Keratinocyte (primary cell): ENCODE measurements around the gene SIX1. TPM values are rescaled to one million over a fixed set of nuclear protein-coding genes. Genes with fewer than 3 reads are reported as not detected.

ENCODE experiments used
- DNase-seq: peaks from one replicate; pipeline ENCODE4 v3.0.0-alpha.2; 2011; ENCODE audit warnings: low read depth, missing footprints, low spot score
- FAIRE-seq: peaks from 2 replicates; lab custom pipeline; 2011; peaks lifted over from hg19 to GRCh38; lab: Jason Lieb, UNC
- H2AFZ ChIP-seq: 2 replicates; pipeline ENCODE4 v1.6.0; 2012; ENCODE audit warnings: low read length, control low read depth, inconsistent platforms; ENCODE audit not compliant: control insufficient read depth
- H3K27ac ChIP-seq: 2 replicates; pipeline ENCODE4 v1.5.1; 2011; ENCODE audit warnings: low read length; ENCODE audit not compliant: control insufficient read depth, insufficient read depth
- H3K27me3 ChIP-seq: 3 replicates; pipeline ENCODE4 v1.6.0; 2011; ENCODE audit warnings: low read length; ENCODE audit not compliant: control insufficient read depth, insufficient read depth; ENCODE audit errors: extremely low read depth
- H3K36me3 ChIP-seq, 2 experiments: 2 replicates in 1 of 2; 3 replicates in 1 of 2; pipeline ENCODE4 v1.5.1; 2011; ENCODE audit warnings: low read length in 2 of 2, mild to moderate bottlenecking in 1 of 2; ENCODE audit not compliant: control insufficient read depth in 2 of 2, insufficient read depth in 2 of 2; ENCODE audit errors: extremely low read depth in 1 of 2
- H3K4me1 ChIP-seq: 3 replicates; pipeline ENCODE4 v1.5.1; 2011; ENCODE audit warnings: low read length; ENCODE audit not compliant: control insufficient read depth, insufficient read depth; ENCODE audit errors: extremely low read depth
- H3K4me2 ChIP-seq: 3 replicates; pipeline ENCODE4 v1.6.0; 2011; ENCODE audit warnings: low read depth, low read length; ENCODE audit not compliant: control insufficient read depth, insufficient read depth; ENCODE audit errors: extremely low read depth
- H3K4me3 ChIP-seq, 3 experiments: fragments of 200-600 bp in 1 of 3; sonication (generic) in 1 of 3; 2 replicates in 2 of 3; 3 replicates in 1 of 3; pipeline ENCODE4 v1.5.1; 2011 to 2016; ENCODE audit warnings: low read length in 3 of 3, mild to moderate bottlenecking in 3 of 3, control low read depth in 2 of 3, inconsistent platforms in 1 of 3, low read depth in 1 of 3, mixed read lengths in 1 of 3, mixed run types in 1 of 3, moderate library complexity in 1 of 3; ENCODE audit not compliant: control insufficient read depth in 2 of 3, insufficient read depth in 2 of 3; ENCODE audit errors: extremely low read depth in 1 of 3
- H3K79me2 ChIP-seq: 2 replicates; pipeline ENCODE4 v1.6.0; 2012; ENCODE audit warnings: low read length; ENCODE audit not compliant: control insufficient read depth, insufficient read depth
- H3K9ac ChIP-seq: 3 replicates; pipeline ENCODE4 v1.6.0; 2011; ENCODE audit warnings: low read length; ENCODE audit not compliant: control insufficient read depth, insufficient read depth; ENCODE audit errors: extremely low read depth
- H3K9me1 ChIP-seq: 3 replicates; pipeline ENCODE4 v1.6.0; 2011; ENCODE audit warnings: low read length; ENCODE audit not compliant: control insufficient read depth, insufficient read depth; ENCODE audit errors: extremely low read depth
- H3K9me3 ChIP-seq: 2 replicates; pipeline ENCODE4 v1.5.1; 2012; ENCODE audit warnings: low read depth, low read length; ENCODE audit not compliant: control insufficient read depth
- H4K20me1 ChIP-seq: 3 replicates; pipeline ENCODE4 v1.6.0; 2011; ENCODE audit warnings: low read length; ENCODE audit not compliant: control insufficient read depth, insufficient read depth; ENCODE audit errors: extremely low read depth
- EZH2 ChIP-seq: IDR thresholded peaks from one replicate; pipeline ENCODE4 v1.6.1; 2012; ENCODE audit warnings: inconsistent platforms, mild to moderate bottlenecking, low read length, moderate library complexity
- dilution Hi-C: fragments of 300-500 bp; cut with MboI; formaldehyde crosslinking; loops from one replicate; pipeline ENCODE4 v1.7.0; 2020; ENCODE audit warnings: low sequenced_read_pairs; ENCODE audit not compliant: extremely low pct_ligation_motif_present
- polyA plus RNA-seq, 5 experiments: library from polyadenylated mRNA; depleted of rRNA in 3 of 5; stranded (reverse) in 3 of 5; stranded (forward) in 1 of 5; unstranded in 1 of 5; fragments of >200 nt; gene quantifications; 1 replicate in 1 of 5; 2 replicates in 3 of 5; 3 replicates in 1 of 5; pipeline versions ENCODE4 v1.2.1 to v1.2.3, GENCODE V29; 2011 to 2012; ENCODE audit warnings: missing spikeins in 2 of 5, low read depth in 1 of 5, low replicate concordance in 1 of 5
- TF ChIP-seq, protein P1 (sequence below), 3 experiments: IDR thresholded peaks in 1 of 3; conservative IDR thresholded peaks in 1 of 3; optimal IDR thresholded peaks in 1 of 3; 2 replicates in 2 of 3; 3 replicates in 1 of 3; pipeline versions ENCODE3 to v1.5.1; 2011; ENCODE audit warnings: low read length in 3 of 3, mild to moderate bottlenecking in 3 of 3, moderate library complexity in 2 of 3, control low read depth in 1 of 3, inconsistent platforms in 1 of 3; ENCODE audit not compliant: insufficient read depth in 2 of 3; ENCODE audit errors: extremely low read depth in 1 of 3

Gene SIX1
- polyA plus RNA-seq, 1 donor (not counting 4 experiments of a cell fraction or from before 2014, with no cell fraction given) = 0.04 TPM

DNA sequence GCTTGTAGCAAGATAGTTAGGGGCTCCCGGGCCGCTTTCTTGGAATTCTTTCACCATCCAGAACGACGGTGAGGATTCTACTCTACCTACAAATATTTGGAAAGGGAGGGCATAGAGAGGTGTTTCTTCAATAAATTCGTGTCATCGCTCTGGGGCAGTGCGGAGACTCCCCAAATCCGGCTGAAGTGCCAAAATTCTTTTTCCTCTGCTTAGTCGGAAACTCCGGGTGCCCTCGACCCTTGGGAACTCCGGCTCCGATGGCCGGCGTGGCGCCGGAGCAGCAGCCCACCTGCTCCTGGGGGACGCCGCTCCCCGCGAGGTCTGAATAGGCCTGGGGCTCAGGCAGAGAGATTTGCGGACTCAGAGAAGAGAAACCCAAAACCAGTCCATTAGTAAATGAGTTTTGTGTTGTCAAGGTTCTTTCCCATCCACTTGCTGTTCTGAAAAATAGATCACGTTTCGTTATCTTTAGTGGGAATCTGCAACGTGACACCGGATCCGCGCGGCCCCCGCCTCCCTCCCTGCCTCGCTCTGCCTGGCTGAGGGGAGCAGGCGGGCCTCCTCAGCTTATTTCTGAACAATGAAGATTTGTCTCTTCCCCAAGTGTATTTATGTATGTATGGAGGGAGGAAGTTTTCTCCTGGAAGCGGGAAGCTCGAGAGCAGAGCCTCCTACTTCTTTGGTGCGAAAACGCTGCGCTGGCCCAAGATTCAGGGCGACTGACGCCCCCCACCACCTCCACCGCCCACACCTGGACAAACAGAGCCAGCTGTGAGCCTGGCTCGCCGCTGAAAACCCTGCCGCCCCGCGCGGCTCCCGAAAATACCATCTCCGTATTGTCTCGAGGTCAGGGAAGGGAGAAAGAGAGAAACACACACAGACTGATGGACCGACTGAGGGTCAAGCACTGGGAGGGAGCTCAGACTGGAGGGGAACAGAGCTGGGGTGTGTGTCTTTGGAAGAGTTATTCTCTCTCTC lies 3.7 kb upstream of the SIX1 start:
- H3K4me3 ChIP-seq = no peak overlapping the region
- TF ChIP-seq EZH2 = peak; percentile 87
- TF ChIP-seq, protein P1, sequence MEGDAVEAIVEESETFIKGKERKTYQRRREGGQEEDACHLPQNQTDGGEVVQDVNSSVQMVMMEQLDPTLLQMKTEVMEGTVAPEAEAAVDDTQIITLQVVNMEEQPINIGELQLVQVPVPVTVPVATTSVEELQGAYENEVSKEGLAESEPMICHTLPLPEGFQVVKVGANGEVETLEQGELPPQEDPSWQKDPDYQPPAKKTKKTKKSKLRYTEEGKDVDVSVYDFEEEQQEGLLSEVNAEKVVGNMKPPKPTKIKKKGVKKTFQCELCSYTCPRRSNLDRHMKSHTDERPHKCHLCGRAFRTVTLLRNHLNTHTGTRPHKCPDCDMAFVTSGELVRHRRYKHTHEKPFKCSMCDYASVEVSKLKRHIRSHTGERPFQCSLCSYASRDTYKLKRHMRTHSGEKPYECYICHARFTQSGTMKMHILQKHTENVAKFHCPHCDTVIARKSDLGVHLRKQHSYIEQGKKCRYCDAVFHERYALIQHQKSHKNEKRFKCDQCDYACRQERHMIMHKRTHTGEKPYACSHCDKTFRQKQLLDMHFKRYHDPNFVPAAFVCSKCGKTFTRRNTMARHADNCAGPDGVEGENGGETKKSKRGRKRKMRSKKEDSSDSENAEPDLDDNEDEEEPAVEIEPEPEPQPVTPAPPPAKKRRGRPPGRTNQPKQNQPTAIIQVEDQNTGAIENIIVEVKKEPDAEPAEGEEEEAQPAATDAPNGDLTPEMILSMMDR (optimal IDR thresholded peaks at IDR 0.05 in 1 of 3, IDR thresholded peaks at IDR 0.05 in 1 of 3, conservative IDR thresholded peaks at IDR 0.05 in 1 of 3; ENCODE audit: extremely low read depth in 1 of 3, insufficient read depth in 2 of 3, low read length in 3 of 3) = no peak
- peaks cover 96% of the 10 kb centered on the region for H3K27me3 ChIP-seq
- FAIRE-seq (no peak), DNase-seq (no peak)
- H2AFZ ChIP-seq = no peak overlapping the region
- H3K27ac ChIP-seq = no peak overlapping the region
- H3K36me3 ChIP-seq = no peaks in the 10 kb centered on the region
- H3K4me2 ChIP-seq = no peak overlapping the region
- peaks cover 3% of the 10 kb centered on the region for H4K20me1 ChIP-seq
- H3K79me2 ChIP-seq = no peaks in the 10 kb centered on the region
- dilution Hi-C loops = no loop called here
- peaks cover 15% of the 10 kb centered on the region for H3K4me1 ChIP-seq
- H3K9me3 ChIP-seq = no peaks in the 10 kb centered on the region
- no peaks in the 10 kb centered on the region for H3K9me1 ChIP-seq
- no peak overlapping the region for H3K9ac ChIP-seq

DNA sequence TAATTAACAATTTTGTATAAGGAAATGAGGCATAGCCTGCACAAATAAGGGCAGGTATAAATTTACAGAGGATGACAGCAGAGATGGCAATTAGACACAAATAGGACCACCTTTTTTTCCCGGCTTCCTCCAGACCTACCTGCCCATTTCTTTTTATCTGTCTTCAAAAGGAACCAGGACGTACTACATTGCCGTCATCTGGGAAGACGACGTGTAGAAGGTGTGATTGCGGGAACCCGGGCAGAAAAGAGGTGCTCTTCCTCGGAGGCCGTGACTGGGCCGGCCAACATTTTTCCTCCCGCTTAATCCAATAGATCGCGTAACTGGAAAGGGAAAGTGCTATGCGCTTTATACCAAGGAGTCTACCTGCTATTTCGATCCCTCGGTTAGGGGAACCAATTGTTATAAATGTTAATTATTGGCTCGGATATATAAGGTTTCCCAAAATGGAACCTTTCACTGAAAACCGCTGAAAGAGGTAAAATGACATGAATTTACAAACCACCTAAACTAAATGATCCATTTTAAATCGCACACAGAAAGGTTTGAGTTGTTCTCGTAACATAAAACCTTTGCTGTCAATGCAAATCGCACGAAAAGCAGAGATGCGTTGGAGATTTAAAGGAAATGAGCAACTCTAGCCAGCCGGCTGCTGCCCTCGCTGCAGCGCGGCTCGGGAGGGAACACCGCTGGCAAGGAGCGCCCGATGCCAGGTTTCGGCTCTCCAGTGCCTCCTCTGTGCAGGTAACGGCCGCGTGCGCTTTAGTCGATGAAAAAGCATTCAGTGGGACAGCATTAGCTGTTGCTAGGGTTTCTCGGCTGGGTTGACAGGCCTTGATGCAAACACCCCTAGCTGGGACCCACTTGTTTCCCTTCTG lies 2.8 kb upstream of the SIX1 start:
- Histone ChIP-seq H3K4me2 (peak overlapping the region; percentile 22), H3K79me2 (no peaks in the 10 kb centered on the region), H4K20me1 (peaks cover 3% of the 10 kb centered on the region), H3K27ac (no peak overlapping the region), H3K9ac (no peak overlapping the region), H3K9me1 (no peaks in the 10 kb centered on the region), H3K9me3 (no peaks in the 10 kb centered on the region), H2AFZ (no peak overlapping the region), H3K4me3 (no peak overlapping the region), H3K4me1 (peaks cover 17% of the 10 kb centered on the region), H3K36me3 (no peaks in the 10 kb centered on the region), H3K27me3 (peaks cover 99% of the 10 kb centered on the region)
- no peak for DNase-seq
- no peak for FAIRE-seq
- dilution Hi-C loops = no loop called here
- TF ChIP-seq EZH2 = peak; percentile 39
- TF ChIP-seq, protein P1 (optimal IDR thresholded peaks at IDR 0.05 in 1 of 3, IDR thresholded peaks at IDR 0.05 in 1 of 3, conservative IDR thresholded peaks at IDR 0.05 in 1 of 3; ENCODE audit: extremely low read depth in 1 of 3, insufficient read depth in 2 of 3, low read length in 3 of 3) = no peak
